Stimulated activated CD8-positive, alpha-beta memory T cell treated with anti-CD3 and anti-CD28 coated beads, Interleukin-4, amount 100 ng/mL, for 1 hour (primary cell): ENCODE measurements around the gene SKA2.
"Not testable (repeated sequence)": the region's sequence is repeated elsewhere in the genome, so short reads cannot be mapped to it uniquely, and the experiment has no call there.

ENCODE experiments used
- DNase-seq, 2 donors: peaks; one replicate each; pipeline ENCODE4 v3.0.0-alpha.2; 2020; ENCODE audit warnings: low read depth in 2 of 2, low spot score in 1 of 2

Gene SKA2

GRCh38 chr17:59152925-59153324, 2.1 kb downstream of the SKA2 start:
- no peak for DNase-seq

- no peak for DNase-seq
Measured at GRCh38 chr17:59151591-59151990, 3.4 kb downstream of the SKA2 start.

- DNase-seq, result no peak
Measured at GRCh38 chr17:59151006-59151405, 4.0 kb downstream of the SKA2 start.

- no peak for DNase-seq
Measured at GRCh38 chr17:59149841-59150511, 5.0 kb downstream of the SKA2 start.

- no peak for DNase-seq
Measured at GRCh38 chr17:59149051-59149450, 5.9 kb downstream of the SKA2 start.

GRCh38 chr17:59145571-59146096, 9.4 kb downstream of the SKA2 start:
- DNase-seq, result no peak

- DNase-seq, result no peak
Measured at GRCh38 chr17:59141860-59142259, 13.1 kb downstream of the SKA2 start.

- no peak for DNase-seq
Measured at GRCh38 chr17:59139939-59140338, 15.0 kb downstream of the SKA2 start.

GRCh38 chr17:59138339-59138738, 16.6 kb downstream of the SKA2 start:
- not testable (repeated sequence) for DNase-seq

GRCh38 chr17:59131131-59131530, 23.9 kb downstream of the SKA2 start:
- no peak for DNase-seq

- no peak for DNase-seq
Measured at GRCh38 chr17:59129814-59130213, 25.2 kb downstream of the SKA2 start.

- no peak for DNase-seq
Measured at GRCh38 chr17:59126809-59127417, 28.1 kb downstream of the SKA2 start.

GRCh38 chr17:59124665-59125064, 30.3 kb downstream of the SKA2 start:
- no peak for DNase-seq

- no peak for DNase-seq
Measured at GRCh38 chr17:59121901-59122480, 33.0 kb downstream of the SKA2 start.

- no peak for DNase-seq
Measured at GRCh38 chr17:59115474-59115873, 39.5 kb downstream of the SKA2 start.

GRCh38 chr17:59111539-59111938, 43.4 kb downstream of the SKA2 start:
- no peak for DNase-seq

GRCh38 chr17:59110973-59111372, 44.0 kb downstream of the SKA2 start:
- DNase-seq, result no peak

- no peak for DNase-seq
Measured at GRCh38 chr17:59108400-59109102, 46.4 kb downstream of the SKA2 start.

GRCh38 chr17:59107306-59107670, 47.7 kb downstream of the SKA2 start:
- DNase-seq, result no peak

- DNase-seq, result peak; percentile 93 to 97
Measured at GRCh38 chr17:59106463-59107305, 48.3 kb downstream of the SKA2 start, which contains the start of gene TRIM37. Gene TRIM37 (minus strand): TSS chr17:59106880. CDS start chr17:59106461, 419 bp downstream.
